Mesenchymal stem cell (in vitro differentiated cells and primary cell): ENCODE data around the gene DCLK1.

ENCODE experiments used
- DNase-seq: peaks from one replicate; pipeline ENCODE4 v3.0.0-alpha.2; 2013
- H2AFZ ChIP-seq: one replicate; pipeline ENCODE4 v1.6.1; 2013; ENCODE audit warnings: low read depth, mild to moderate bottlenecking, control low read depth, inconsistent platforms, low read length, moderate library complexity
- H2AK5ac ChIP-seq: 2 replicates; pipeline ENCODE4 v1.6.1; 2013; ENCODE audit warnings: low read length, moderate library complexity, mild to moderate bottlenecking, inconsistent platforms; ENCODE audit not compliant: severe bottlenecking
- H2BK120ac ChIP-seq: one replicate; pipeline ENCODE4 v1.6.1; 2013; ENCODE audit warnings: low read depth, mild to moderate bottlenecking, inconsistent platforms, low read length, moderate library complexity
- H2BK12ac ChIP-seq, 2 experiments: one replicate each; pipeline ENCODE4 v1.6.1; 2013; ENCODE audit warnings: inconsistent platforms in 2 of 2, low read length in 2 of 2, mild to moderate bottlenecking in 2 of 2, moderate library complexity in 2 of 2, control low read depth in 1 of 2
- H2BK15ac ChIP-seq: one replicate; pipeline ENCODE4 v1.6.1; 2013; ENCODE audit warnings: mild to moderate bottlenecking, low read depth, inconsistent platforms; ENCODE audit not compliant: poor library complexity, severe bottlenecking
- H2BK5ac ChIP-seq: 2 replicates; pipeline ENCODE4 v1.6.1; 2013; ENCODE audit warnings: low read depth, mild to moderate bottlenecking, low read length, control low read depth, inconsistent platforms; ENCODE audit not compliant: poor library complexity, severe bottlenecking
- H3K14ac ChIP-seq, 2 experiments: one replicate each; pipeline ENCODE4 v1.6.1; 2013; ENCODE audit warnings: inconsistent platforms in 2 of 2, low read length in 2 of 2, control low read depth in 1 of 2, mild to moderate bottlenecking in 1 of 2, moderate library complexity in 1 of 2
- H3K18ac ChIP-seq, 2 experiments: one replicate each; pipeline ENCODE4 v1.6.1; 2013; ENCODE audit warnings: inconsistent platforms in 2 of 2, low read length in 2 of 2, control low read depth in 1 of 2, low read depth in 1 of 2, mild to moderate bottlenecking in 1 of 2
- H3K23ac ChIP-seq, 2 experiments: one replicate each; pipeline ENCODE4 v1.6.1; 2013; ENCODE audit warnings: inconsistent platforms in 2 of 2, low read length in 2 of 2, mild to moderate bottlenecking in 2 of 2, moderate library complexity in 2 of 2, control low read depth in 1 of 2
- H3K27ac ChIP-seq: 2 replicates; pipeline ENCODE4 v1.5.1; 2013; ENCODE audit warnings: mild to moderate bottlenecking, moderate library complexity, low read length, control low read depth, inconsistent platforms; ENCODE audit not compliant: poor library complexity, severe bottlenecking
- H3K27me3 ChIP-seq, 2 experiments: 2 replicates each; pipeline versions ENCODE4 v1.6.1 to v1.7.0; 2013; ENCODE audit warnings: low read length in 2 of 2, mild to moderate bottlenecking in 2 of 2, moderate library complexity in 2 of 2, control low read depth in 1 of 2, inconsistent platforms in 1 of 2; ENCODE audit not compliant: control insufficient read depth in 1 of 2, insufficient read depth in 1 of 2
- H3K36me3 ChIP-seq, 2 experiments: 2 replicates each; pipeline versions ENCODE4 v1.6.1 to v1.7.0; 2013; ENCODE audit warnings: low read length in 2 of 2, control low read depth in 1 of 2, inconsistent platforms in 1 of 2, low read depth in 1 of 2, mild to moderate bottlenecking in 1 of 2; ENCODE audit not compliant: insufficient read depth in 2 of 2, control insufficient read depth in 1 of 2
- H3K4ac ChIP-seq, 2 experiments: one replicate each; pipeline ENCODE4 v1.6.1; 2013; ENCODE audit warnings: inconsistent platforms in 2 of 2, low read length in 2 of 2, mild to moderate bottlenecking in 2 of 2, moderate library complexity in 2 of 2, control low read depth in 1 of 2, low read depth in 1 of 2
- H3K4me1 ChIP-seq: 2 replicates; pipeline ENCODE4 v1.6.1; 2013; ENCODE audit warnings: low read depth, low read length, control low read depth; ENCODE audit not compliant: control insufficient read depth, insufficient read depth
- H3K4me2 ChIP-seq: 2 replicates; pipeline ENCODE4 v1.6.1; 2013; ENCODE audit warnings: low read length, mild to moderate bottlenecking, inconsistent platforms; ENCODE audit not compliant: poor library complexity, severe bottlenecking
- H3K4me3 ChIP-seq, 2 experiments: 2 replicates each; pipeline versions ENCODE4 v1.5.1 to v1.7.0; 2013; ENCODE audit warnings: low read length in 2 of 2, mild to moderate bottlenecking in 2 of 2, control low read depth in 1 of 2, low read depth in 1 of 2; ENCODE audit not compliant: insufficient read depth in 1 of 2
- H3K79me1 ChIP-seq: replicated peaks from 2 replicates; pipeline ENCODE4 v1.6.1; 2013; ENCODE audit warnings: mild to moderate bottlenecking, control low read depth, low read length, inconsistent platforms; ENCODE audit not compliant: poor library complexity, severe bottlenecking
- H3K9ac ChIP-seq: 2 replicates; pipeline ENCODE4 v1.7.0; 2013; ENCODE audit warnings: mild to moderate bottlenecking, low read length, moderate library complexity
- H3K9me3 ChIP-seq: 2 replicates; pipeline ENCODE4 v1.7.0; 2013; ENCODE audit warnings: mild to moderate bottlenecking, low read length; ENCODE audit not compliant: control insufficient read depth
- H4K8ac ChIP-seq: one replicate; pipeline ENCODE4 v1.6.1; 2013; ENCODE audit warnings: inconsistent platforms, mild to moderate bottlenecking, low read length, moderate library complexity
- H4K91ac ChIP-seq: one replicate; pipeline ENCODE4 v1.6.1; 2013; ENCODE audit warnings: mild to moderate bottlenecking, low read length, inconsistent platforms
- WGBS: methylation state at CpG from one replicate; pipeline ENCODE4 v1.1.7; 2013; ENCODE audit warnings: mixed read lengths; 5-methylcytosine and 5-hydroxymethylcytosine counted together

The DCLK1 gene

GRCh38 chr13:35771898-35772297, 359.3 kb downstream of the DCLK1 start:
- peaks cover 0 to 10% of the 10 kb centered on the region in 2 experiments for H3K36me3 ChIP-seq
- H2BK12ac ChIP-seq = no peak overlapping the region
- H2BK5ac ChIP-seq = no peak overlapping the region
- no peak overlapping the region for H2AK5ac ChIP-seq
- no peak overlapping the region for H2BK15ac ChIP-seq
- no peak overlapping the region for H4K91ac ChIP-seq
- no peak overlapping the region for H3K18ac ChIP-seq
- H3K23ac ChIP-seq = no peak overlapping the region
- no peak overlapping the region for H2BK120ac ChIP-seq
- peak overlapping the region; percentile 2 for H3K9ac ChIP-seq
- peak; percentile 34 for DNase-seq
- no peak overlapping the region for H4K8ac ChIP-seq
- no peaks in the 10 kb centered on the region for H3K27me3 ChIP-seq
- no peaks in the 10 kb centered on the region for H3K9me3 ChIP-seq
- peaks cover 4% of the 10 kb centered on the region for H3K4me1 ChIP-seq
- no peak overlapping the region for H2AFZ ChIP-seq
- 46% methylated on average over 5 of the region's 5 CpGs for WGBS
- no peaks in the 10 kb centered on the region for H3K79me1 ChIP-seq
- H3K27ac ChIP-seq = peak overlapping the region; percentile 79
- no peak overlapping the region for H3K4me3 ChIP-seq
- no peak overlapping the region for H3K4me2 ChIP-seq
- no peak overlapping the region for H3K4ac ChIP-seq
- H3K14ac ChIP-seq = no peak overlapping the region

- Histone ChIP-seq H3K27me3 (no peaks in the 10 kb centered on the region), H2AFZ (no peak overlapping the region), H2BK5ac (no peak overlapping the region), H3K9ac (peak overlapping the region; percentile 11), H3K9me3 (no peaks in the 10 kb centered on the region), H2BK120ac (no peak overlapping the region), H4K91ac (no peak overlapping the region), H3K4ac (no peak overlapping the region), H3K79me1 (no peaks in the 10 kb centered on the region), H3K23ac (no peak overlapping the region), H3K18ac (no peak overlapping the region), H3K4me1 (peaks cover 4% of the 10 kb centered on the region), H4K8ac (no peak overlapping the region), H3K36me3 (peaks cover 0 to 10% of the 10 kb centered on the region in 2 experiments), H3K14ac (no peak overlapping the region), H3K4me3 (no peak overlapping the region), H2BK15ac (no peak overlapping the region), H2AK5ac (peak overlapping the region; percentile 59), H3K27ac (peak overlapping the region; percentile 32), H3K4me2 (no peak overlapping the region), H2BK12ac (no peak overlapping the region)
- 60% methylated on average over 3 of the region's 3 CpGs for WGBS
- DNase-seq = no peak
Observed at GRCh38 chr13:35770756-35771297, 360.4 kb downstream of the DCLK1 start.

DNA sequence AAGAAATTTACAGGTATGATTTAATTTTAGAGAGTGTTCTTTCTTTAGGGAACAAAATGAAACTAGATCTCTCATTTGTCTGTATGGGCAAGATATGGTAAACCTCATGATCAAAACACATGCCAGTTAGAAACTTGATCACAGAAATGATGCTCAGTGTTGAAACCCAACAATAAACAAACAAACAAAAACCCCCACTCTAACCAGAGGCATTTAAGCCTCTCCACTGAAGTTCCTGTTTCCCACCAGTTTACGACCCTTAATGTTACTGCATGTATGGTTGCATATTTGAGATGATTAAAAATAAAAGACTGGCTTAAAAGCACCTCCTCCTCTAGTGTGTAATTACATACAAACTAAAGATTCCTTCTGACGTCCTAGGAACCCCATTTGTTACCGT, 361.4 kb downstream of the DCLK1 start:
- Histone ChIP-seq H2BK120ac (no peak overlapping the region), H2AK5ac (no peak overlapping the region), H3K4me3 (no peak overlapping the region), H4K8ac (no peak overlapping the region), H3K4me2 (no peak overlapping the region), H3K4me1 (peaks cover 4% of the 10 kb centered on the region), H3K23ac (no peak overlapping the region), H3K18ac (no peak overlapping the region), H3K79me1 (no peaks in the 10 kb centered on the region), H2BK15ac (no peak overlapping the region), H3K27ac (no peak overlapping the region), H2AFZ (no peak overlapping the region), H4K91ac (no peak overlapping the region), H3K14ac (no peak overlapping the region), H3K9me3 (no peaks in the 10 kb centered on the region), H3K27me3 (no peaks in the 10 kb centered on the region), H3K4ac (no peak overlapping the region), H2BK12ac (no peak overlapping the region), H3K36me3 (peaks cover 0 to 10% of the 10 kb centered on the region in 2 experiments), H2BK5ac (no peak overlapping the region), H3K9ac (no peak overlapping the region)
- 52% methylated on average over 3 of the region's 3 CpGs for WGBS
- DNase-seq = no peak

DNA sequence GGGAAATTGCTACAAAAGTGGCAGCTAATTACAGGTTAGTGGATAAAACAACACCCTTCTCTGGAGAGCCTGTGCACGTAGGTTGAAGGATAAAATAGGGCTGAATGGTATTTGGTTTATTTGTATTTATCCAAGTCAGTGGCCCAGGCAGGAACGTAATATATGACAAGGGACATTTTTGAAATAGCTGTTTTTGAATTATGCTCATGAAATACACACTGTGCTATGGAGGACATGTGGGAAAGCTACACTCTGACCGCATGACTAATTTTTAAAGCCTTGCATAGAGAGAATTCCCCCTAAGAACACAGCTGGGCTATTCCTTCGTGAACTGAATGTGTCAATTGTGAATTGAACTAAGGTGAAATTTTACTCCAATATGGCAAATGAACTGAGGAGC, 362.6 kb downstream of the DCLK1 start:
- no peak overlapping the region for H2AFZ ChIP-seq
- no peak overlapping the region for H2AK5ac ChIP-seq
- no peak overlapping the region for H3K4me3 ChIP-seq
- no peak overlapping the region for H3K14ac ChIP-seq
- no peak overlapping the region for H3K9ac ChIP-seq
- no peaks in the 10 kb centered on the region for H3K27me3 ChIP-seq
- H3K4me1 ChIP-seq = peaks cover 7% of the 10 kb centered on the region
- no peak overlapping the region for H2BK5ac ChIP-seq
- H3K79me1 ChIP-seq = no peaks in the 10 kb centered on the region
- no peak overlapping the region for H2BK12ac ChIP-seq
- H3K36me3 ChIP-seq = peaks cover 0 to 5% of the 10 kb centered on the region in 2 experiments
- H3K4ac ChIP-seq = no peak overlapping the region
- H3K27ac ChIP-seq = peak overlapping the region; percentile 27
- H4K91ac ChIP-seq = no peak overlapping the region
- H2BK120ac ChIP-seq = no peak overlapping the region
- H4K8ac ChIP-seq = no peak overlapping the region
- no peak overlapping the region for H3K18ac ChIP-seq
- H2BK15ac ChIP-seq = no peak overlapping the region
- H3K9me3 ChIP-seq = no peaks in the 10 kb centered on the region
- no peak overlapping the region for H3K23ac ChIP-seq
- no peak overlapping the region for H3K4me2 ChIP-seq
- 40% methylated on average over 2 of the region's 4 CpGs for WGBS
- peak; percentile 19 for DNase-seq
